Measurements from ENCODE around the gene TLK2. TPM values are rescaled to one million over a fixed set of nuclear protein-coding genes. Genes with fewer than 3 reads are reported as not detected.

Gene TLK2
- total RNA-seq, 4 donors from 2014 or later, result 35.2 to 49.2 (median 43.6) TPM

- no peak for TF ChIP-seq CTCF (IDR thresholded peaks at IDR 0.05; ENCODE audit: low read depth)
These were observed 94.3 kb downstream of the TLK2 start for GRCh38 chr17:62572888-62573401.

GRCh38 chr17:62573480-62574117 is 95.0 kb downstream of the TLK2 start:
- TF ChIP-seq CTCF (IDR thresholded peaks at IDR 0.05; ENCODE audit: low read depth), result no peak

GRCh38 chr17:62576382-62576781 is 97.8 kb downstream of the TLK2 start:
- no peak for TF ChIP-seq CTCF (IDR thresholded peaks at IDR 0.05; ENCODE audit: low read depth)

- TF ChIP-seq CTCF (IDR thresholded peaks at IDR 0.05; ENCODE audit: low read depth), result no peak
These were observed 100.3 kb downstream of the TLK2 start for GRCh38 chr17:62578757-62579487.

GRCh38 chr17:62580947-62581346 is 102.3 kb downstream of the TLK2 start:
- TF ChIP-seq CTCF (IDR thresholded peaks at IDR 0.05; ENCODE audit: low read depth), result no peak

GRCh38 chr17:62581764-62582163 is 103.1 kb downstream of the TLK2 start:
- no peak for TF ChIP-seq CTCF (IDR thresholded peaks at IDR 0.05; ENCODE audit: low read depth)

GRCh38 chr17:62587554-62587953 is 108.9 kb downstream of the TLK2 start:
- TF ChIP-seq CTCF (IDR thresholded peaks at IDR 0.05; ENCODE audit: low read depth), result no peak

Measured in subcutaneous adipose tissue (tissue), 4 donors.